SU-DHL-6 (cell line): ENCODE measurements around the gene SPTBN1.

Experiments
- H2AFZ ChIP-seq: fragments of 200-600 bp; sonication (generic); 2 replicates; pipeline ENCODE4 v1.6.1; 2014; ENCODE audit warnings: low read depth, mild to moderate bottlenecking, moderate library complexity, mixed read lengths, antibody characterized with exemption, low read length; ENCODE audit not compliant: severe bottlenecking
- H3F3A ChIP-seq: fragments of 200-600 bp; shearing (Covaris generic); 2 replicates; pipeline ENCODE4 v1.6.0; 2016; ENCODE audit warnings: antibody characterized with exemption, mild to moderate bottlenecking; ENCODE audit not compliant: insufficient read depth
- H3K27ac ChIP-seq: fragments of 200-600 bp; sonication (generic); 2 replicates; pipeline ENCODE4 v1.5.1; 2016; ENCODE audit warnings: low read depth, mild to moderate bottlenecking, low read length, moderate library complexity, mixed read lengths
- H3K27me3 ChIP-seq: fragments of 200-600 bp; sonication (generic), shearing (Covaris generic); 2 replicates; pipeline ENCODE4 v1.6.0; 2014; ENCODE audit warnings: mild to moderate bottlenecking, low read length
- H3K36me3 ChIP-seq: fragments of 200-600 bp; sonication (generic); 2 replicates; pipeline ENCODE4 v1.6.1; 2014; ENCODE audit warnings: mild to moderate bottlenecking, low read length, mixed read lengths
- H3K4me2 ChIP-seq: fragments of 300-600, 200-600 bp; shearing (Covaris generic), sonication (generic); 2 replicates; pipeline ENCODE4 v1.6.0; 2014; ENCODE audit warnings: low read length, low read depth, mild to moderate bottlenecking; ENCODE audit not compliant: poor library complexity, severe bottlenecking
- H3K4me3 ChIP-seq: fragments of 200-600 bp; sonication (generic); 2 replicates; pipeline ENCODE4 v1.5.1; 2014; ENCODE audit warnings: antibody characterized with exemption, low read length, mild to moderate bottlenecking, mixed read lengths; ENCODE audit not compliant: insufficient read depth, poor library complexity, severe bottlenecking
- H3K79me2 ChIP-seq: fragments of 200-600 bp; sonication (generic); 2 replicates; pipeline ENCODE4 v1.6.1; 2014; ENCODE audit warnings: mild to moderate bottlenecking, low read length, moderate library complexity; ENCODE audit not compliant: insufficient read depth
- H3K9ac ChIP-seq: fragments of 200-600 bp; sonication (generic); 2 replicates; pipeline ENCODE4 v1.7.0; 2014; ENCODE audit warnings: mild to moderate bottlenecking, low read length
- H3K9me2 ChIP-seq: fragments of 200-600 bp; sonication (generic); replicated peaks from 2 replicates; pipeline ENCODE4 v1.6.1; 2014; ENCODE audit warnings: low read length; ENCODE audit not compliant: insufficient read depth
- H3K9me3 ChIP-seq: fragments of 200-600 bp; sonication (generic); 2 replicates; pipeline ENCODE4 v1.6.1; 2014; ENCODE audit warnings: low read length, mixed read lengths; ENCODE audit not compliant: insufficient read depth
- H4K20me1 ChIP-seq: fragments of 200-600 bp; sonication (generic); 2 replicates; pipeline ENCODE4 v1.6.1; 2014; ENCODE audit warnings: low read depth, mild to moderate bottlenecking, antibody characterized with exemption, low read length, moderate library complexity, mixed read lengths
- EZH2phosphoT487 ChIP-seq: fragments of 200-600 bp; sonication (generic), shearing (Covaris generic); conservative IDR thresholded peaks from 2 replicates; pipeline ENCODE4 v1.6.1; 2018; ENCODE audit warnings: mild to moderate bottlenecking, antibody characterized with exemption, low read length, moderate library complexity, mixed read lengths
- TF ChIP-seq, protein P1 (sequence below): fragments of 200-600 bp; sonication (generic); IDR thresholded peaks from one replicate; pipeline ENCODE4 v1.5.1; 2017; ENCODE audit warnings: antibody characterized with exemption, mild to moderate bottlenecking, low read length, moderate library complexity; ENCODE audit not compliant: insufficient read depth, poor library complexity, severe bottlenecking

The SPTBN1 gene

GRCh38 chr2:54606393-54606958 is 150.3 kb downstream of the SPTBN1 start:
- Histone ChIP-seq H3K9me3 (no peaks in the 10 kb centered on the region), H3K36me3 (no peaks in the 10 kb centered on the region)

GRCh38 chr2:54608224-54608623 is 152.1 kb downstream of the SPTBN1 start:
- Histone ChIP-seq H4K20me1 (no peaks in the 10 kb centered on the region), H3K79me2 (peaks cover 9% of the 10 kb centered on the region)

More at GRCh38 chr2:54606393-54606958, 150.3 kb downstream of the SPTBN1 start:
- Histone ChIP-seq H3K79me2 (peaks cover 9% of the 10 kb centered on the region), H3K4me2 (no peak overlapping the region), H3K9ac (no peak overlapping the region), H3K27ac (no peak overlapping the region), H4K20me1 (no peaks in the 10 kb centered on the region), H3K4me3 (no peak overlapping the region), H3F3A (no peaks in the 10 kb centered on the region), H3K27me3 (no peaks in the 10 kb centered on the region), H2AFZ (no peak overlapping the region), H3K9me2 (no peaks in the 10 kb centered on the region)
- TF ChIP-seq, protein P1, sequence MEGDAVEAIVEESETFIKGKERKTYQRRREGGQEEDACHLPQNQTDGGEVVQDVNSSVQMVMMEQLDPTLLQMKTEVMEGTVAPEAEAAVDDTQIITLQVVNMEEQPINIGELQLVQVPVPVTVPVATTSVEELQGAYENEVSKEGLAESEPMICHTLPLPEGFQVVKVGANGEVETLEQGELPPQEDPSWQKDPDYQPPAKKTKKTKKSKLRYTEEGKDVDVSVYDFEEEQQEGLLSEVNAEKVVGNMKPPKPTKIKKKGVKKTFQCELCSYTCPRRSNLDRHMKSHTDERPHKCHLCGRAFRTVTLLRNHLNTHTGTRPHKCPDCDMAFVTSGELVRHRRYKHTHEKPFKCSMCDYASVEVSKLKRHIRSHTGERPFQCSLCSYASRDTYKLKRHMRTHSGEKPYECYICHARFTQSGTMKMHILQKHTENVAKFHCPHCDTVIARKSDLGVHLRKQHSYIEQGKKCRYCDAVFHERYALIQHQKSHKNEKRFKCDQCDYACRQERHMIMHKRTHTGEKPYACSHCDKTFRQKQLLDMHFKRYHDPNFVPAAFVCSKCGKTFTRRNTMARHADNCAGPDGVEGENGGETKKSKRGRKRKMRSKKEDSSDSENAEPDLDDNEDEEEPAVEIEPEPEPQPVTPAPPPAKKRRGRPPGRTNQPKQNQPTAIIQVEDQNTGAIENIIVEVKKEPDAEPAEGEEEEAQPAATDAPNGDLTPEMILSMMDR, result no peak
- no peak for TF ChIP-seq EZH2phosphoT487

DNA sequence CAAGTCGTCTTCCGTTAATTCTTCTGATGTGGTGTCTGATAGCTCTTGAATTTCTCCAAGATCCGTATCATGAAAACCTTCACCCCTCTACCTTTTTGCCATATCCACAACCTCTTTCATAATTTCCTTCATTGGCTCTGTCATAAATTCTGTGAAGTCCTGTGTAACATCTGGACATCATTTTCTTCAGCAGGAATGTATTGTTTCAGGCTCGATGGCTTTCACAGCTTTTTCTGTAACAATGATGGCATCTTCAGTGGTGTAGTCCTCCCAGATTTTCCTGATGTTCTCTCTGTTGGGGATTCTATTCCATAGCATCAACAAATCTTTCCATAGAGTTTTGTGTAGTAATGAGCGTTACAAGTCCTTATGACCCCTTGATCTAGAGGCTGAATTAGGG is 153.1 kb downstream of the SPTBN1 start:
- no peak overlapping the region for H3K4me3 ChIP-seq
- no peak overlapping the region for H3K9ac ChIP-seq
- no peak for TF ChIP-seq EZH2phosphoT487
- TF ChIP-seq, protein P1, result no peak
- H3F3A ChIP-seq, result no peaks in the 10 kb centered on the region
- H3K4me2 ChIP-seq, result no peak overlapping the region
- peaks cover 9% of the 10 kb centered on the region for H3K79me2 ChIP-seq
- no peaks in the 10 kb centered on the region for H3K9me2 ChIP-seq
- no peaks in the 10 kb centered on the region for H4K20me1 ChIP-seq
- no peaks in the 10 kb centered on the region for H3K9me3 ChIP-seq
- H3K36me3 ChIP-seq, result no peaks in the 10 kb centered on the region
- no peak overlapping the region for H3K27ac ChIP-seq
- no peaks in the 10 kb centered on the region for H3K27me3 ChIP-seq
- no peak overlapping the region for H2AFZ ChIP-seq

More at GRCh38 chr2:54608224-54608623, 152.1 kb downstream of the SPTBN1 start:
- TF ChIP-seq EZH2phosphoT487, result no peak
- TF ChIP-seq, protein P1, result no peak
- no peak overlapping the region for H3K4me3 ChIP-seq
- H3K9me3 ChIP-seq, result no peaks in the 10 kb centered on the region
- no peaks in the 10 kb centered on the region for H3K36me3 ChIP-seq
- no peak overlapping the region for H3K4me2 ChIP-seq
- no peaks in the 10 kb centered on the region for H3F3A ChIP-seq
- H3K27ac ChIP-seq, result no peak overlapping the region
- H3K27me3 ChIP-seq, result no peaks in the 10 kb centered on the region
- H3K9me2 ChIP-seq, result no peaks in the 10 kb centered on the region
- no peak overlapping the region for H2AFZ ChIP-seq
- H3K9ac ChIP-seq, result no peak overlapping the region
